ENCODE results near the gene SCGB1C1.
A peak's percentile ranks its signal among the peaks of the same experiment; 100 is the strongest.
"Not testable (repeated sequence)": the region's sequence is repeated elsewhere in the genome, so short reads cannot be mapped to it uniquely, and the experiment has no call there.

The SCGB1C1 gene

DNA sequence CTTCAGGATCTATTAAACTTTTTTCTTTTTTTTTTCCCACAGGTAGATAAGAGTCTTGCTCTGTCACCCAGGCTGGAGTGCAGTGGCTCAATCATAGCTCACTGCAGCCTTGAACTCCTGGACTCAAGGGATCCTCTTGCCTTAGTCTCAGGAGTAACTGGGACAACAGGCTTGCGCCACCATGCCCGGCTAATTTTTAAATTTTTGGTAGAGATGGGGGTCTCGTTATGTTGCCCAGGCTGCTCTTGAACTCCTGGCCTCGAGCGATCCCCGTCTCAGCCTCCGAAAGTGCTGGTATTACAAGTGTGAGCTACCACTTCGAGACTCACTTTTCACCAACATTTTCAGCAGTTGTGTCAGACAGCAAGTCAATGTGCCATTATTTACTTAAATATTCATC lies 42.3 kb downstream of the SCGB1C1 start:
- Histone ChIP-seq H3K4me1 (peaks cover 7% of the 10 kb centered on the region), H3K4me3 (peak overlapping the region; percentile 84), H3K27me3 (ENCODE audit: low read depth) (no peaks in the 10 kb centered on the region), H3K36me3 (replicated peaks) (peaks cover 11% of the 10 kb centered on the region), H3K9me3 (no peaks in the 10 kb centered on the region)
- in situ Hi-C loops (cut with MboI; ENCODE audit: low sequenced_read_pairs) = no loop called here
- no peak for DNase-seq (ENCODE audit: low spot score in 2 of 2)

DNA sequence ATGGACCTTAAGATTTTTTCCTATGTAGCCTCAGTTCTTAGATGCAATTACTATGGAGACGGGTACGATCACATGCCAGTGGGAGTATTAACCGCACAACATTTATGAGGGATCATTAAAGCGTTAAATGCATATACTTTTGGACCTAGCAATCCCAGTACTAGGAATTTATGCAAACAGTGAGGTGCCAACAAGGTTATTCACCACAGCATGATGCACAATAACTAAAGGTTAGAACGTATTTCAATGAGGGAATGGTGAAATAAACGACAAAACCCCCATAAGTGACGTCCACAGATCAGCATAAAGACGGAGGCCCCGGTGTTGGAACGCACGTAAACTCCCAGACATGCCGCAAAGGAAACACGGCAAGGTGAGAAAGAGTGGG lies 42.7 kb downstream of the SCGB1C1 start:
- Histone ChIP-seq H3K4me1 (peaks cover 7% of the 10 kb centered on the region), H3K4me3 (peak overlapping the region; percentile 84), H3K36me3 (replicated peaks) (peaks cover 11% of the 10 kb centered on the region), H3K9me3 (no peaks in the 10 kb centered on the region), H3K27me3 (ENCODE audit: low read depth) (no peaks in the 10 kb centered on the region)
- peak in 1 of 2 experiments; percentile 11 for DNase-seq (ENCODE audit: low spot score in 2 of 2)
- in situ Hi-C loops (cut with MboI; ENCODE audit: low sequenced_read_pairs) = no loop called here

DNA sequence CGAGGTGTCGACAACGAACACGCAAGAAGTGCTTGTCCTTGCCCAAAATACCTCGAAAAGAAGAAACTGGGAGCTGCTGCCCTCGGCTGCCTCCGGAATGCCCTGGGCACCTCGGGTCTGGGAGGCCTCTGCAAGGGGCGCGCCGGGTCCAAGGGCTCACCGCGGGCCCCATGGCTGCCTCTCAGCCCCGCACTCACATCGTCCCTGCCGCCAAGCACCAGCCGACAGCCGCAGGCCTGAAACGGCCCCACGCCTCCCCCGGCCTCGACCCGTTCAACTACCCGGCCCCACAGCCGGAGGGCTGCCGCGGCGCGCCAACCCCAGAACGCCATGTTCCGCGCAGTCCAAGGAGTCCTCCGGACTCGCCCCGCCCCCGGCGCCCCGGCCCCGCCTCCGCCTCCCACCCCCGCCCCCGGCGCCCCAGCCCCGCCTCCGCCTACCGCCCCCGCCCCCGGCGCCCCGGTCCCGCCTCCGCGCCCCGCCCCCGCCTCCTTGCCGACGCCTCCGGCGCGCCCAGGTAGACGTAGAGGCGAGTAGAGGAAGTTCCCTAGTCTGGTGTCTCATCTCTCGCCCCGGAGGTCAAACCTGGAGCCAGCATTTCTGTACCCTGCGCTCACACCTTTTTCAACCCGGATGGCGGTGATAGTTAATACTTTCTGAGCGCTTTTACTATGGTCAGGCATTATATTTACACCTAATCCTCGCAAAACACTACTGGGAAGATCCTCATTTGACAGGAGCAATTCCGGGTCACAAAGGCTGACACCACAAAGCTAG lies 43.3 kb downstream of the SCGB1C1 start, which contains the start of gene SIRT3:
Gene SIRT3, minus strand, starts transcription at position 346 of the 777 bp plus-strand sequence. Its CDS starts 14 bp downstream, at position 332.
- peak within 1 kb of the TSS; percentile 84 for H3K4me3 ChIP-seq
- DNase-seq (ENCODE audit: low spot score in 2 of 2) = peak; percentile 70 to 86
- peaks cover 16% of the 10 kb centered on the region for H3K36me3 ChIP-seq (replicated peaks)
- no peaks in the 10 kb centered on the region for H3K9me3 ChIP-seq
- in situ Hi-C loops (cut with MboI; ENCODE audit: low sequenced_read_pairs) = no loop called here
- no peaks in the 10 kb centered on the region for H3K27me3 ChIP-seq (ENCODE audit: low read depth)
- H3K4me1 ChIP-seq = peaks cover 7% of the 10 kb centered on the region

- peaks cover 7% of the 10 kb centered on the region for H3K4me1 ChIP-seq
- peak; percentile 74 to 91 for DNase-seq (ENCODE audit: low spot score in 2 of 2)
- in situ Hi-C loops (cut with MboI; ENCODE audit: low sequenced_read_pairs) = no loop called here
- no peaks in the 10 kb centered on the region for H3K9me3 ChIP-seq
- no peaks in the 10 kb centered on the region for H3K27me3 ChIP-seq (ENCODE audit: low read depth)
- peaks cover 25% of the 10 kb centered on the region for H3K36me3 ChIP-seq (replicated peaks)
- peak within 1 kb of the TSS; percentile 84 for H3K4me3 ChIP-seq
These were observed 44.2 kb downstream of the SCGB1C1 start, which contains the start of gene PSMD13 for GRCh38 chr11:236774-237767. TSS of gene PSMD13 (plus strand) at chr11:236976. CDS start at chr11:237050, 74 bp downstream.

DNA sequence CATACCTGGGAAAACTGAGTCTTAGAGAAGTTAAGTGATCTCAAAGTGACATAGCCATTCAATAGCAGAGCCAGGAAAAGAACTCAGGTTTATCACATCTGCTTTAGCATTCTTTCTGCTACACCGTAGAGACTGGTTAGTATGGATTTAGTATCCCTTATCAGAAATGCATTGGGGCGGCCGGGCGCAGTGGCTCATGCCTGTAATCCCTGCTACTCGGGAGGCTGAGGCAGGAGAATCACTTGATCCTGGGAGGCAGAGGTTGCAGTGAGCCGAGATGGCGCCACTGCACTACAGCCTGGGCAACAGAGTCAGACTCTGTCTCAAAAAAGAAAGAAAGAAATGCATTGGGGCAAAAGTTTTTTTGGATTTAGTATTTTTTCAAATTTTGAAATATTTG lies 45.5 kb downstream of the SCGB1C1 start:
- H3K9me3 ChIP-seq; H3K4me1 ChIP-seq; in situ Hi-C loops (cut with MboI; ENCODE audit: low sequenced_read_pairs); DNase-seq (ENCODE audit: low spot score in 2 of 2); H3K27me3 ChIP-seq (ENCODE audit: low read depth): not testable (repeated sequence)
- Histone ChIP-seq H3K36me3 (replicated peaks) (peaks cover 38% of the 10 kb centered on the region), H3K4me3 (peak overlapping the region; percentile 84; the same call in 1 of the 2 replicates)

- Histone ChIP-seq H3K9me3 (no peaks in the 10 kb centered on the region), H3K4me3 (no peak overlapping the region), H3K36me3 (replicated peaks) (peaks cover 55% of the 10 kb centered on the region), H3K27me3 (ENCODE audit: low read depth) (no peaks in the 10 kb centered on the region), H3K4me1 (peaks cover 7% of the 10 kb centered on the region)
- in situ Hi-C loops (cut with MboI; ENCODE audit: low sequenced_read_pairs) = no loop called here
- no peak for DNase-seq (ENCODE audit: low spot score in 2 of 2)
These were observed 47.4 kb downstream of the SCGB1C1 start for GRCh38 chr11:240315-240714.

DNA sequence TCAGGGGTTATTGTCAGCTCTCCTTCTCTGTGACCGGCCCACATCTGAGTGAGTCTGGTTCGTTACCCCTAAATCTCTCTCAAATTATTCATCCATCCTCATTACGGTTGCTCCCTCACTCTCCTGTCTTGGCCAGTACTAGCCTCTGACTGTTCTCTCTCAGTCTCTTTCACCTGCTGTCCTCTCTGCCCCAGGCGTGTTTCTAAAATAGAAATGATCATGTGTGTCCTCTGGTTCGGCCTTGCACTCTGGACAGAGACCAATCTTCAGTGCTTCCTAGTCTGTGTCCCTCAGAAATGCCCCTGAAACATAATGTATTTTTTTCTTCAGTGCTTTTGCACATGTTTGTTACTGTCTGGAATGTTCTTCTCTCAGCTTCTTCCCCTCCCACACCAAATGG lies 48.8 kb downstream of the SCGB1C1 start:
- no peaks in the 10 kb centered on the region for H3K27me3 ChIP-seq (ENCODE audit: low read depth)
- DNase-seq (ENCODE audit: low spot score in 2 of 2) = no peak
- no peaks in the 10 kb centered on the region for H3K9me3 ChIP-seq
- peaks cover 7% of the 10 kb centered on the region for H3K4me1 ChIP-seq
- H3K4me3 ChIP-seq = no peak overlapping the region
- H3K36me3 ChIP-seq (replicated peaks) = peaks cover 68% of the 10 kb centered on the region
- in situ Hi-C loops (cut with MboI; ENCODE audit: low sequenced_read_pairs) = no loop called here
